GM19099 (cell line): ENCODE data around the gene UBB.
A peak's percentile ranks its signal among the peaks of the same experiment; 100 is the strongest.

Experiments used
- POLR2A ChIP-seq: IDR thresholded peaks from 3 replicates; pipeline ENCODE4 v1.6.1; 2011; ENCODE audit warnings: low read depth; ENCODE audit not compliant: insufficient read length; ENCODE audit errors: extremely low read depth

The UBB gene

DNA sequence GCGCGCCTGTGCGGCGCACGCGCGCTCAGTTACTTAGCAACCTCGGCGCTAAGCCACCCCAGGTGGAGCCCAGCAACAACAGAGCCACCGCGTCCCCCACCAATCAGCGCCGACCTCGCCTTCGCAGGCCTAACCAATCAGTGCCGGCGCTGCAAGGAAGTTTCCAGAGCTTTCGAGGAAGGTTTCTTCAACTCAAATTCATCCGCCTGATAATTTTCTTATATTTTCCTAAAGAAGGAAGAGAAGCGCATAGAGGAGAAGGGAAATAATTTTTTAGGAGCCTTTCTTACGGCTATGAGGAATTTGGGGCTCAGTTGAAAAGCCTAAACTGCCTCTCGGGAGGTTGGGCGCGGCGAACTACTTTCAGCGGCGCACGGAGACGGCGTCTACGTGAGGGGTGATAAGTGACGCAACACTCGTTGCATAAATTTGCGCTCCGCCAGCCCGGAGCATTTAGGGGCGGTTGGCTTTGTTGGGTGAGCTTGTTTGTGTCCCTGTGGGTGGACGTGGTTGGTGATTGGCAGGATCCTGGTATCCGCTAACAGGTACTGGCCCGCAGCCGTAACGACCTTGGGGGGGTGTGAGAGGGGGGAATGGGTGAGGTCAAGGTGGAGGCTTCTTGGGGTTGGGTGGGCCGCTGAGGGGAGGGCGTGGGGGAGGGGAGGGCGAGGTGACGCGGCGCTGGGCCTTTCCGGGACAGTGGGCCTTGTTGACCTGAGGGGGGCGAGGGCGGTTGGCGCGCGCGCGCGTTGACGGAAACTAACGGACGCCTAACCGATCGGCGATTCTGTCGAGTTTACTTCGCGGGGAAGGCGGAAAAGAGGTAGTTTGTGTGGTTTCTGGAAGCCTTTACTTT lies at the start of gene UBB:
TSS of gene UBB (plus strand) at position 452 of the 856 bp plus-strand sequence. CDS start 817 bp downstream, outside the sequence.
- peak; percentile 100 for TF ChIP-seq POLR2A

DNA sequence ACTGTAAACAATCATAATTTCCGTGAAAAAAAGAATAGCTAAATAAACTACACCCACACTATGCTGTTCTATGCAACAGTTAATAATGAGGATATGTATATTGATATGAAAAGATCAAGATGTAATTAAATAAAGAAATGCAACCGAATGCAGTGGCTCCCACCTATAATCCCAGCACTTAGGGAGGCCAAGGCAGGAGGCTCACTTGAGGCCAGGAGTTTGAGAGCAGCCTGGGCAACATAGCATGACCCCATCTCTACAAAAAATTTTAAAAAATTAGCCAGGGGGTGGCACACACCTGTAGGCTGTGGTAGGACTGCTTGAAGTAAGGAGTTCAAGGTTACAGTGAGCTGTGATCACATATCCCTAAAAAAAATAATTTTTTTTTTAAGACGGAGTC lies 42.5 kb upstream of the UBB start:
- TF ChIP-seq POLR2A, result no peak

DNA sequence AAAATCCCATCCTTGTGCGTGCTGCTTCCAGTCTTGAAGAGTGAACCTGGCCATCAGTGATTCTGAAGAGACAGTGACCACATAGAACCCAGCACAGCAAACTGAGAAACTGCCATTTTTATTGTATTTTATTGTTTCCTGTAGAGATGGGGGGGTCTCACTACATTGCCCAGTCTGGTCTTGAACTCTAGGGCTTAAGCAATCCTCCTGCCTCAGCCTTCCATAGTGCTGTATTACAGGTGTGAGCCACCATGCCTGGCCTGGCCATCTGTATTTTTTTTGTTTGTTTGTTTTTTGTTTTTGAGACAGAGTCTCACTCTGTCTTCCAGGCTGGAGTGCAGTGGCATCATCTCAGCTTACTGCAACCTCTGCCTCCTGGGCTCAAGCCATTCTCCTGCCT lies 41.5 kb upstream of the UBB start:
- TF ChIP-seq POLR2A, result no peak

DNA sequence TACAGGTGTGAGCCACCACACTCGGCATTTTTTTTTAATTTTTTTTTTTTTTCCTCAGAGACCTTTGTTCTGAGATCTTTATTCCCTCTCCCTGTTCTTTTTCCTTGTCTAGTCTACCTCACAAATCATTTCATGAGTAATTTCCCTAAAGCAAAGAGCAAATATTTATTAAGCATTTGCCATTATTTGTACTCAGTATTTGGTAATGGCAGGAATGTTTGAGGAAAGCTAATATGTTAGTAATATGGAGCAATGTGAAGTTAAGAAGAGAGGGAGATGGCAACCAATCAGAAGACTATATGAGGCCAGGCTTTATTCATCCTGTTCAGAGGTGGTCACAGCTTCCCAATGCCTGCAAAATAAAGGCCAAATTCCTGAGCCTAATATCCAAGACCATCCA lies 40.9 kb upstream of the UBB start:
- TF ChIP-seq POLR2A, result no peak

DNA sequence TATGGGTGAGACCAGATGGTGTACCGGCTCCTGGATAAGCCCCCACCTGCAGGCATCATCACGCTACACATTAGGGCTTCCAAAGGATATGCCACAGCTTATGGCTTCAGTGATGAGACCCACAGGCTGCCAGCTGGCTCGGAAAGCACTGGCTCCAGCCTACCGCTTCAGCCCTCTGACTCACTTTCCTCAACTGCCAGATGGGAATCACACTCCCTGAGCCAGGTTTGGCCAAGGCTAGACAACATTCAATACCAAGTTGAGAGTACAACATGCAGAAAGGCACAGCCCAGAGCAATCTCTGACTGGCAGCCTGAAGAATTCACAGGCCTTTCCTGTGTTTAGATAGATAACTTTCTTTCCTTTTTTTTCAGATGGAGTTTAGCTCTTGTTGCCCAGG lies 37.9 kb upstream of the UBB start:
- no peak for TF ChIP-seq POLR2A

DNA sequence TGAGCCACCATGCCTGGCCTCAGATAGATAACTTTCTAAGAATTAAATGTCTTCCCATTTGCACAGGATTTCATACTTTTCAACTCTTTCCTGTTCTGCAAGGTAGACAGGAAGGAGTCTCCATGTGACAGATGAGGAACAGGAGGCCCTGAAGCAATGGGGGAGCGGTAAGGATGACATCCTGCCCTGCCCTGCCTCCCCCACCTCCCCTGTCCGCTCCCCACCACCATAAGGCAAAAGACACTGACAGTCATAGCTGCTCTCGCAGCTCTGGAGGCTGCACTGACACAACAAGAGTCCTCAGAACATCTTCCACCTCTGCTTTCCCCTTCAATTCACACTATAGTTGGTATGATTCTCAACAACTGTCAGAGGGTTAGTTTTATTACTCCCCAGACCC lies 37.3 kb upstream of the UBB start:
- no peak for TF ChIP-seq POLR2A

DNA sequence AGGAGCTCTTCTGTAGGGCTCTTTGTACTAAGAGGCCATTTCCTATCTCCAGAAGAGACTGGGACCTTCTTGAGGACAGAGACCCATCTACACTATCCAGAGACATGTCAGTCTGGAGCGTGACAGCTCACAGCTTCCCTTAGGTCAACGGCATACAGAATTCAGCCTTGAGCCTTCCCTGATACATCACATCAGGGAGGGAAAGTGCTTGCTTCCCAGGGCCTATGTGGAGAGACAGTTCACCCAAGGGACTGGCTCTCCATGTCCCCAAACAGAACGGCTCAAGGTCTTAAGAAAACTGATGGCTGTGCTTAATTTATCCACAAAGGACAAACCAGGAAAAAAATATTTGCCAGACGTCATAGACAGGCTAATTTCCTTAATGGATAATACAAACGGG lies 35.3 kb upstream of the UBB start:
- TF ChIP-seq POLR2A, result no peak

DNA sequence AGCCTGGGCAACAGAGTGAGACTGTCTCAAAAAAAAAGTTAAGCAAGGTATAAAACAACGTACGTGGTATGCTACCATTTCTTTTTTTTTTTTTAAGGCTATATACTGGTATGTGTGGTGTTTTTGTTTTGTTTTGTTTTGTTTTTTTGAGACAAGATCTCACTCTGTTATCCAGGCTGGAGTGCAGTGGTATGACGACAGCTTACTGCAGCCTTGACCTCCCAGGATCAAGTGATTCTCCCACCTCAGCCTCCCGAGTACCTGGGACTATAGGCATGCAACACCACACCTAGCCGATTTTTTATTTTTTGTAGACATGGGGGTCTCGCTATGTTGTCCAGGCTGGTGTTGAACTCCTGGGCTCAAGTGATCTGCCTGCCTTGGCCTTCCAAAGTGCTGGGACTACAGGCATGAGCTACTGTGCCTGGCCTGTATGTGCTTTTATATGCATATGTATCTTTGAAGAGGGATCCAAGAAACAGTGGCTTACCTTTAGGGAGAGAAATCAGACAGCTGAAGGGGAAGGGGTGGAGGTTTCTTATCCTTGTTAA lies 34.1 kb upstream of the UBB start:
- TF ChIP-seq POLR2A, result no peak

DNA sequence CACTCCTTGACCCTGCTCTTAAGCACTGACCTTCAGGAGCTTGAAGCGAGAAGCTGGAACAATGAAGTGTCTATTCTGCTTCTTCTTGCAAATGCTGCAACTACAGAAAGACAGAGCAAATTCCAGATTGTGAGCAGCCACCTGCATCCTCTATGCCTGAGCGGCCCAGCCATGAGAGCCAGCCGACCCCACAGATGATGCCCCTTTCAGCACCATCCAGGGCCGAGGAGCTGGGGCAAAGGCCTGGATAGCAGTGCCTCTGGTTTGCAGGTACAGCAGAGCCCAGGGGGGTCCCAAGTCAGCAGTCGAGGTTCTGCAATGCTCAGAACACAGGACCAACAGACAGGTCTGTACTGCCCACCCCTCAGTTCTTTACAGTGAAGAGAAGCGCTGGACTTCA lies 32.3 kb upstream of the UBB start:
- TF ChIP-seq POLR2A, result no peak

DNA sequence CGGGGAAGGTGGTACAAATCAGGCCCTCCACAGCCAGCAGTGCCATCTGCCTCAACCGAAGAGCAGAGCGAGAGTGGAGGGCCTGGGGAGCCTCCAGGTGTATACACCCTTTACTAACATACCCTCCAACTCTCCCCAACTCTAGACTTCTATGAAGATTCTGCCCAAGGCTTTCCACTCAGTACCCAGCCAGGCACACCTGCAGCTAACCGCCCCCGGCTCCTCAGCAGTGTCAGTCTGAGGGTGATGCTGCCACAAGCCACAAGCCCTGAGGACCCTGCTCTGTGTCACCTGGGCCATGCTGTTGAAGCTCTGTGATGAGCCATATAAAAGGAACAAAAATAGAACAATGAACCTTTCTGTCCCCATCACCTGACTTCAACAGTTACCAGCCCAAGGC lies 31.5 kb upstream of the UBB start:
- no peak for TF ChIP-seq POLR2A

DNA sequence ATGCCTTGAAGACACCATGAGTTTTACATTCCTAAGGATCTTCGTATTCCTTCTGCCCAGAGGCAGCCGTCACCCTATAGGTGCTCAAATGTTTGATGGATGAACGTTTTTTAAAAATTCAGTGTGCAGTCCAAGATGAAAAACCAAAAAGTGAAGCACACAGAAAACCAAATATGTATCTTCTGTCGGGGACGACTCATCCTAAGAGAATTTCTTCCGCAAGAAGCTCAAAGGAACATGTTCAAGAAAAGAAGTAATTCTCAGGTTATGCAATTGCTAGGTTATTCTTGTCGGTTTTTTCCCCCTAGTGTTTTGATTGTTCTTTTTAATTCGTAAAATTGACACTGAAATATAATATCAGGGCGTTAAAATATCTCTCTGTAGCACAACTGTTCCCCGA lies 29.1 kb upstream of the UBB start:
- TF ChIP-seq POLR2A, result no peak

DNA sequence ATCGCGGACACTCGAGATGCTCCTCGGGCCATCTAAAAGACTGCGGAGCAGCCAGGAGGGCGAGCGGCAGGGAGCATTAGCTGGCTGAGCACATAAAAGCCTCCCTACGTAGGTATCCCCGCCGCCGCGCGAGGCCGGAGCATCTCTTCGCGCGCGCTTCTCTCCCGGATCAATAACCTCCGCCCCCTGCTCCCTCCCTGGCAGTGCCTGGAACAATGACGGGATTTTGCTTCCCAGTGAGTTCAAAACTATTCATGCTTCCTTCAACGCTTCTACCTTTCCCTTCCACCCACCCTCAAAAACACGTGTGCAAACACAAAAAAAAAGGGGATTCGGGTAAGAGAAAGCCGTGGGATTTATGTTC lies 28.6 kb upstream of the UBB start:
- no peak for TF ChIP-seq POLR2A

DNA sequence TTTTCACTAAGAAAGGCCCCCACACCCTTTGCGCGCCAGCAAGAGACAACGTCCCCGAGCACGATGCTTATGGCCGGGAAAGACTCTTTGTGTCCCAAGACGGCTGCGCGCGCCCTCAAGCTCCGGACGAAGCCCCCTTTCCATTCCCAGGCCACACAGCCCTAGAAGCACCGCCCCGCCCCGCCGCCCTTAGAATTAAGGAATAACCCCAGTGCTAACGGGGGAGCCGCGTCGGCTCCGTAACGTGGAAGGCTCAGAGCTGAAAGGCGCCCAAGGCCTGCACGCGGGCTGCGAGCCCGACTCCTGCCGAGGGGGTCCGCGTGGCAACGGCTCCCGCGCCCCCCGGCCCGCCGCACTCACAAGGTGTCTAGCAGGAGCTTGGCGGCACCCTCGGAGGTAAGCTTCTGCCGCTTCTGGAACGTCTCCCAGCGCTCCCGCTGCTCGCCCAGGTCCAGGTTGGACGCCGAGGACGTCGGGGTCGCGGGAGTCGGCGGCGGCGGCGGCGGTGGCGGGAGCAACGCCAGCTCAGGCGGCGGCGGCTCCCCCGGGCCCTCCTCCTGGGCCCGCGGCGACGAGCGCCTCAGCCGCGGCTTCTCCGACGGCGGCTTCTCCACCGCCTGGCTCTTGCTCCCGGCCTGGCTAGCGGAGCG lies 28.1 kb upstream of the UBB start:
- no peak for TF ChIP-seq POLR2A

DNA sequence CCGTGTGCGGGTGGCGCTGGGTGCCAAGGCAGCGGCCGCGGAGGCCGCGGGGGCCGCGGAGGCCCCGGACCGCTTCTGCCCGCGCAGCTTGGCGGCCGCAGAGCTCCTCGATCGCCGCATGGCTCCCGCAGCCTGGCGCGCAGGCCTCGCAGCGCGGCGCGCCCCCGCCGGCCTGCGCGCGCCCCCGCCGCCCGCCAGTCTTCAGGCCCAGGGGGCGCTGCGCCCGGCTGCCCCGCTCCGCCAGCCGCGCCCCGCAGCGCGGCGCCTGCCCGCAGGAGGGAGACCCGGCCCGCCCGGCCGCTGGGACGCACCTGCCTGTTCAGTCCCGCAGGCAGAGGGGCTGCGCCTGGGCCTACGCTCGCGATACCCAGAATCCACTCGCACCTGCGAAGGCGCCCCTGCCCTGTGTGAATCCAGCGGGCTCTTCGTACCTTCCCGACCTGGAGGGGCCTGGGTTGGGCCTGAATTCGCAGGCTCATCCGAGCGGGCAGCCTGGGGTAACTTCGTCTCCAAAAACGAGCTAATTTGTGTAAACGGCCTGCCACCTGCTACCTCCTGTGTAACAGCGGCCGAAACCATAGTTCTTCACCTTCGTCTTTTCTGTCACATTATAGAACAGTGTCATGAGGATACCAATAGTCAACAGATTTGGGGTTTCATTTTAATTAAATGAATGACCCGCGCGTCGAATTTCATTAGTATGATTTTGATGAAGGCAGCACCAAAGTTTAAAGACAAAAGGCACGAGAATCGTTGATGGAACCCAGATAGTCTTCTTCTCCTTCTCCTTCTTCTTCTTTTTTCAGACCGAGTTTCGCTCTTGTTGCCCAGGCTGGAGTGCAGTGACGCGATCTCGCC lies 27.3 kb upstream of the UBB start, which contains the start of gene CENPV:
TSS of gene CENPV (minus strand) at position 153 of the 858 bp plus-strand sequence. CDS start at position 120, 33 bp downstream.
- peak; percentile 80 for TF ChIP-seq POLR2A

DNA sequence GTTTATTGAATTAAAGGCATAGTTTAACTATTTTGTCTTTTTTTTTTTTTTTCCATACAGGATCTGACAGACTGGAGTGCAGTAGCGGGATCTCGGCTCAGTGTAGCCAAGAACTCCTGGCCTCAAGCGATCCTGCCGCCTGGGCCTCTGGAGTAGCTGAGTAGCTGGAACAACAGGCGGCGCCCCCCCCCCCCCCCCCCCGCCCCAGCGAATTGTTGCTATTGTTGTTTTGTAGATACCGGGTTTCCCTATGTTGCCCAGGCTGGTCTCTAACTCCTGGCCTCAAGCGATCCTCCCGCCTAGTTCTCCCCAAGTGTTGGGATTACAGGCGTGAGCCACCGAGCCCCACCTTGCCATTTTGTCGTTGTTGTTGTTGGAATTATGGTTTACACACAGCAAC lies 26.3 kb upstream of the UBB start:
- TF ChIP-seq POLR2A, result no peak

DNA sequence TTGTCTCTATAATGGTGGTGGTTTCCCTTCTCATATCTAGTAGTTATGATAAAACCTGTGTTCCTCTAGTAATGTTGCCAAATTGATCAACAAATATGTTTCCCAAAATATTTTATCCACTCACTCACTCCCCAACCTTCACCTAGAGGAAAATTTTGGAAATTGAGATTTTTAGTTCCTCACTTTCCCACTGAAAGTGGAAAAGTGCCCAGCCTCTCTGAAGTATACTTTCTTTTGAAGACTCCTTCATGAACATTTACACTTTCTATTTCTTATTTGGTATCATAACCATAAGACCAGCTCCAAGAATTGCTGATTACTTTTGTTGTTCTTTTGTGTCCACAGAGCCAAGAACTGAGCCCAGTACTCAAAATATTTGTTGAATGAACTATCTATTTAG lies 22.5 kb upstream of the UBB start:
- TF ChIP-seq POLR2A, result no peak

DNA sequence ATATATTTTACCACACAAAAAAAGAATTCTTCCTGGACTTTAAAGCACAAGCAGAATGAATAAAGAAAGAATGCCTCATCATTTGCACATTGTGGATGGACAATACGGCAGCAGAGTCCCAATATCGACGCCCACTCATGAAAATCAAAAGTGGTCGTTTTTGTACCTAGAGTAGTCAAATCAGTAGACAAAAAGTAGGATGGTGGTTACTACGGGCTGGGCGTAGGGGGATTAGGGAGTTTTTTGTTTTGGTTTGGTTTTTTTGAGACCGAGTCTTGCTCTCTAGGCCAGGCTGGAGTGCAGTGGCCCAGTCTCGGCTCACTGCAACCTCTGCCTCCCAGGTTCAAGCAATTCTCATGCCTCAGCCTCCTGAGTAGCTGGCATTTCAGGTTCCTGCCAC lies 19.0 kb upstream of the UBB start:
- TF ChIP-seq POLR2A, result no peak
